GM12878 (cell line): ENCODE results near the gene ZNF546. TPM values are rescaled to one million over a fixed set of nuclear protein-coding genes. Genes with fewer than 3 reads are reported as not detected.

ENCODE experiments used
- BACH1 ChIP-seq: fragments of 450-650 bp; IDR thresholded peaks from 2 replicates; pipeline ENCODE4 v1.6.1; 2017; ENCODE audit warnings: mild to moderate bottlenecking, borderline replicate concordance
- BCL11A ChIP-seq: IDR thresholded peaks from 2 replicates; pipeline ENCODE4 v1.6.1; 2011; ENCODE audit warnings: low read depth, low read length
- BCLAF1 ChIP-seq: fragments of 450-650 bp; IDR thresholded peaks from 2 replicates; pipeline ENCODE4 v1.6.1; 2017; ENCODE audit warnings: antibody characterized with exemption, mild to moderate bottlenecking, moderate library complexity
- BHLHE40 ChIP-seq, 2 experiments: fragments of 450-650 bp in 1 of 2; IDR thresholded peaks; 2 replicates each; pipeline ENCODE4 v1.6.1; 2011 to 2017; ENCODE audit warnings: low read depth in 2 of 2, borderline replicate concordance in 1 of 2, improper control_type of control experiment in 1 of 2, low read length in 1 of 2, mild to moderate bottlenecking in 1 of 2
- CBX5 ChIP-seq: sonication (generic); IDR thresholded peaks from 2 replicates; pipeline ENCODE4 v1.6.1; 2016; ENCODE audit warnings: low read depth, moderate library complexity, mild to moderate bottlenecking, inconsistent platforms
- CHD4 ChIP-seq: fragments of 200-600 bp; sonication (generic); IDR thresholded peaks from 2 replicates; pipeline ENCODE4 v1.6.1; 2016; ENCODE audit warnings: mild to moderate bottlenecking
- HCFC1 ChIP-seq: fragments of 150-350 bp; IDR thresholded peaks from 2 replicates; pipeline ENCODE4 v1.6.1; 2014; ENCODE audit warnings: low read length
- HDGF ChIP-seq: fragments of 450-650 bp; IDR thresholded peaks from 2 replicates; pipeline ENCODE4 v1.6.1; 2016; ENCODE audit warnings: antibody characterized with exemption
- IKZF2 ChIP-seq, 2 experiments: fragments of 450-650 bp; IDR thresholded peaks; 2 replicates each; pipeline ENCODE4 v1.6.1; 2017; ENCODE audit warnings: mild to moderate bottlenecking in 2 of 2, moderate library complexity in 2 of 2
- IRF4 ChIP-seq: IDR thresholded peaks from 2 replicates; pipeline ENCODE4 v1.6.1; 2011; ENCODE audit warnings: low read depth, low read length
- KDM1A ChIP-seq: fragments of 200-600 bp; sonication (generic); IDR thresholded peaks from 2 replicates; pipeline ENCODE4 v1.6.1; 2016; ENCODE audit warnings: borderline replicate concordance
- NFXL1 ChIP-seq: fragments of 450-650 bp; IDR thresholded peaks from 2 replicates; pipeline ENCODE4 v1.6.1; 2017; ENCODE audit warnings: antibody characterized with exemption, mild to moderate bottlenecking, borderline replicate concordance
- PKNOX1 ChIP-seq: fragments of 450-650 bp; IDR thresholded peaks from 2 replicates; pipeline ENCODE4 v1.6.1; 2016; ENCODE audit warnings: mild to moderate bottlenecking
- RCOR1 ChIP-seq: conservative IDR thresholded peaks from 2 replicates; pipeline ENCODE4 v1.6.1; 2012; ENCODE audit warnings: low read depth, low read length, improper control_type of control experiment
- RELB ChIP-seq: fragments of 450-650 bp; IDR thresholded peaks from 2 replicates; pipeline ENCODE4 v1.6.1; 2017; ENCODE audit warnings: low read depth, mild to moderate bottlenecking, moderate library complexity
- SREBF1 ChIP-seq: IDR thresholded peaks from 2 replicates; pipeline ENCODE4 v1.6.1; 2012; ENCODE audit warnings: mild to moderate bottlenecking, low read length
- SREBF2 ChIP-seq: IDR thresholded peaks from 2 replicates; pipeline ENCODE4 v1.6.1; 2012; ENCODE audit warnings: mild to moderate bottlenecking, low read length
- STAT1 ChIP-seq: fragments of 450-650 bp; conservative IDR thresholded peaks from 2 replicates; pipeline ENCODE4 v1.6.1; 2014; ENCODE audit warnings: antibody characterized with exemption, mild to moderate bottlenecking
- USF1 ChIP-seq: IDR thresholded peaks from 2 replicates; pipeline ENCODE4 v1.6.1; 2011; ENCODE audit warnings: borderline replicate concordance, low read depth, mild to moderate bottlenecking, moderate library complexity, mixed read lengths, low read length; ENCODE audit not compliant: insufficient read depth; ENCODE audit errors: extremely low read length
- YY1 ChIP-seq: IDR thresholded peaks from 2 replicates; pipeline ENCODE4 v1.6.1; 2011; ENCODE audit warnings: low read depth, mild to moderate bottlenecking, low read length
- ZBTB4 ChIP-seq: fragments of 450-650 bp; formaldehyde crosslinking; IDR thresholded peaks from 2 replicates; pipeline ENCODE4 v1.4.0; 2022; ENCODE audit warnings: mild to moderate bottlenecking, moderate library complexity
- ZNF24 ChIP-seq: fragments of 450-650 bp; IDR thresholded peaks from 2 replicates; pipeline ENCODE4 v1.6.1; 2017; ENCODE audit warnings: antibody characterized with exemption, mild to moderate bottlenecking
- polyA plus RNA-seq, 11 experiments: library from polyadenylated mRNA; depleted of rRNA in 4 of 11; unstranded in 6 of 11; stranded (reverse) in 5 of 11; fragments of >200 nt; fragmentation: Nextera tagmentation in 4 of 11; fragmentation: Illumina TruSeq in 1 of 11; extraction: Ambion mirVana in 4 of 11; extraction: Trizol in 1 of 11; gene quantifications; 1 replicate in 1 of 11; 2 replicates in 10 of 11; pipeline versions ENCODE4 v1.2.1 to v1.2.3, GENCODE V29; 2011 to 2016; ENCODE audit warnings: inconsistent platforms in 2 of 11, missing spikeins in 2 of 11, low read depth in 1 of 11
- total RNA-seq, 4 experiments: library from RNA; depleted of rRNA in 3 of 4; stranded (reverse); fragments of >200 nt in 3 of 4; fragmentation: Illumina TruSeq in 1 of 4; extraction: Trizol in 1 of 4; gene quantifications; 2 replicates each; pipeline versions ENCODE4 v1.2.1 to v1.2.3, GENCODE V29; 2013 to 2021

Gene ZNF546
- total and polyA plus RNA-seq, 10 of the 15 experiments (the other 5 are each of a cell fraction or from before 2014, with no cell fraction given) = 0.88 to 4.1 (median 2.4) TPM

GRCh38 chr19:39970675-39971379 is 26.0 kb upstream of the ZNF546 start, which contains the start of gene PSMC4 (continued):
- TF ChIP-seq ZBTB4 (CRISPR knock-in tag) (no peak), NFXL1 (no peak), STAT1 (no peak; the same call in 1 of the 2 replicates), SREBF1 (peak; percentile 75), USF1 (peak; percentile 67), IRF4 (0 out of 2 replicates have a peak, but pooled peaks have one; percentile 34), RELB (peak; percentile 76), IKZF2 (IDR thresholded peaks at IDR 0.05) (no peak), BHLHE40 (IDR thresholded peaks at IDR 0.05; ENCODE audit: borderline replicate concordance in 1 of 2, low read depth in 2 of 2, low read length in 1 of 2) (peak; percentile 67 to 80), RCOR1 (no peak), HCFC1 (peak; percentile 96), BCL11A (no peak), CBX5 (no peak), KDM1A (no peak), CHD4 (no peak), PKNOX1 (peak; percentile 71), BCLAF1 (no peak), HDGF (peak; percentile 91), YY1 (peak; percentile 89), SREBF2 (peak; percentile 54; the same call in 1 of the 2 replicates), BACH1 (no peak), ZNF24 (no peak)
